ENCODE results near the gene CSMD2.

GRCh38 chr1:33537885-33538284 is 627.1 kb downstream of the CSMD2 start:
- TF ChIP-seq CTCF (conservative IDR thresholded peaks at IDR 0.05; ENCODE audit: low read length) (no peak), EZH2phosphoT487 (IDR thresholded peaks at IDR 0.05; ENCODE audit: borderline replicate concordance, low read depth, low read length) (no peak)
